GM18868 (cell line): ENCODE results near the gene DRD3.

Experiments
- ATAC-seq: cut with Tn5 transposase; IDR thresholded peaks from one replicate; pipeline ENCODE4 v1.9.1; 2021; ENCODE audit warnings: mild to moderate bottlenecking, moderate library complexity; ENCODE audit not compliant: unreplicated experiment

DRD3 gene

DNA sequence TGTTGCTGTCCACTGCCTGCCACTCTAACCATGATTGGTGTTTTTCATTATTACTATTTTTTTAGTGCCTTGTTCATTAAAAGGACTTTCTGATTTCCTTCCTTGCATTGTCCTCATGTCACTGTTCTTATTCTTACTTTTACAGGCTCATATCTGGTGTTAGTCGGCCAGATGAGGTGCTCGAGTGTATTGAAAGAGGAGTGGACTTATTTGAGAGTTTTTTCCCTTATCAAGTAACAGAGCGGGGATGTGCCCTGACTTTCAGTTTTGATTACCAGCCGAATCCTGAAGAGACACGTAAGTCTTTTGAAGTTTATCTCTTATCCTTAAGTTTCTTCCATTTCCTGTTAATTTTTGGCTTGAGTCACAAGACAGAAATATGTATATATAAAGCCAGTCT is 99.1 kb downstream of the DRD3 start:
- ATAC-seq: no peak

DNA sequence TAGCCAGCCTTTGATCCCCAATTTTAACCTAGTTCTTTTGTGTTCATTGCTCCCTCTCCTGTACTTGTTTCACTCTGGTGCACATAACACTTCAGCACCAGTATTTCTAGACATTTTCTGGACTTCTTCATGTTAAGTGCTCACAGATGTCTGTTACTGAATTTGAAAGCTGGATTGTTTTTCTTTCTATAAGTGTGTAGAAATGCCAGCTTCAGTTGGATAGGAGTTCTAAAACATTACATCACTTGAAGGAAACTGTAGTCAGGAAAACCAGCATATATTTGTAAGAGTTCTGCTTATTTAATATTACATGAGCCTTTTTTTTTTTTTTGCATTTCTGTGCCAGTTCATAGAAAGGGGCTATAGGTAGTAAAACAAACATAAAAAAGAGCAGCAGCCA is 100.7 kb downstream of the DRD3 start:
- ATAC-seq: no peak
